BJ (cell line): ENCODE measurements around the gene SPDYE3. TPM values are rescaled to one million over a fixed set of nuclear protein-coding genes. Genes with fewer than 3 reads are reported as not detected.
"Not testable (repeated sequence)": the region's sequence is repeated elsewhere in the genome, so short reads cannot be mapped to it uniquely, and the experiment has no call there.

Source experiments
- CTCF ChIA-PET: fragments of 350-600 bp; formaldehyde crosslinking; extraction: SDS; loops from one replicate; lab custom pipeline; 2021; ENCODE audit warnings: antibody characterized with exemption, inconsistent platforms; lab: Yijun Ruan, JAX
- POLR2A ChIA-PET: fragments of 300-600 bp; sonication (Branson Sonifier 250); formaldehyde crosslinking; extraction: SDS; loops from one replicate; lab custom pipeline; 2021; ENCODE audit warnings: antibody characterized with exemption; lab: Charles Lee
- DNase-seq: peaks from one replicate; pipeline ENCODE4 v3.0.0-alpha.2; 2011; ENCODE audit warnings: low read depth
- H3K27me3 ChIP-seq: 2 replicates; pipeline ENCODE4 v1.6.0; 2011; ENCODE audit warnings: low read length; ENCODE audit not compliant: control insufficient read depth, insufficient read depth
- H3K36me3 ChIP-seq: 2 replicates; pipeline ENCODE4 v1.5.1; 2011; ENCODE audit warnings: low read length; ENCODE audit not compliant: control insufficient read depth, insufficient read depth
- H3K4me3 ChIP-seq: 2 replicates; pipeline ENCODE4 v1.5.1; 2011; ENCODE audit warnings: low read depth, mild to moderate bottlenecking, control low read depth, low read length
- polyA plus RNA-seq: library from polyadenylated mRNA; depleted of rRNA; stranded (reverse); fragments of >200 nt; gene quantifications from 2 replicates; pipeline ENCODE4 v1.2.3, GENCODE V29; 2011

The SPDYE3 gene
- polyA plus RNA-seq, 1 experiment, result not detected

GRCh38 chr7:100288258-100288657, 19.2 kb upstream of the SPDYE3 start:
- POLR2A ChIA-PET, H3K27me3 ChIP-seq, CTCF ChIA-PET, H3K4me3 ChIP-seq, H3K36me3 ChIP-seq, DNase-seq: not testable (repeated sequence)

- DNase-seq, H3K36me3 ChIP-seq, H3K4me3 ChIP-seq, H3K27me3 ChIP-seq, POLR2A ChIA-PET: not testable (repeated sequence)
- CTCF ChIA-PET, result interaction anchor here (1.4 kb wide), 1 partner anchor 20 kb away, joined by 4 read pairs; no protein-coding TSS in a partner anchor
Observed at GRCh38 chr7:100292162-100292561, 15.3 kb upstream of the SPDYE3 start.

- H3K4me3 ChIP-seq, POLR2A ChIA-PET, DNase-seq: not testable (repeated sequence)
Observed at GRCh38 chr7:100295269-100295668, 12.2 kb upstream of the SPDYE3 start.

GRCh38 chr7:100297852-100298631, 9.5 kb upstream of the SPDYE3 start:
- DNase-seq, CTCF ChIA-PET, H3K27me3 ChIP-seq, H3K36me3 ChIP-seq, H3K4me3 ChIP-seq, POLR2A ChIA-PET: not testable (repeated sequence)

More at GRCh38 chr7:100295269-100295668, 12.2 kb upstream of the SPDYE3 start:
- CTCF ChIA-PET, H3K36me3 ChIP-seq, H3K27me3 ChIP-seq: not testable (repeated sequence)

GRCh38 chr7:100298632-100298895, 8.9 kb upstream of the SPDYE3 start:
- H3K4me3 ChIP-seq, H3K27me3 ChIP-seq, POLR2A ChIA-PET, DNase-seq, H3K36me3 ChIP-seq, CTCF ChIA-PET: not testable (repeated sequence)

GRCh38 chr7:100304526-100304925, 3.0 kb upstream of the SPDYE3 start:
- H3K36me3 ChIP-seq, H3K27me3 ChIP-seq, POLR2A ChIA-PET, CTCF ChIA-PET, DNase-seq, H3K4me3 ChIP-seq: not testable (repeated sequence)

- H3K36me3 ChIP-seq, H3K27me3 ChIP-seq, POLR2A ChIA-PET, CTCF ChIA-PET, H3K4me3 ChIP-seq, DNase-seq: not testable (repeated sequence)
Observed at GRCh38 chr7:100318329-100318728, 10.8 kb downstream of the SPDYE3 start.

GRCh38 chr7:100321648-100322047, 14.1 kb downstream of the SPDYE3 start:
- POLR2A ChIA-PET, H3K36me3 ChIP-seq, CTCF ChIA-PET, H3K4me3 ChIP-seq, DNase-seq, H3K27me3 ChIP-seq: not testable (repeated sequence)

- H3K4me3 ChIP-seq, POLR2A ChIA-PET, CTCF ChIA-PET, DNase-seq, H3K27me3 ChIP-seq, H3K36me3 ChIP-seq: not testable (repeated sequence)
Observed at GRCh38 chr7:100324194-100324593, 16.7 kb downstream of the SPDYE3 start.

GRCh38 chr7:100325671-100326070, 18.2 kb downstream of the SPDYE3 start:
- H3K4me3 ChIP-seq, POLR2A ChIA-PET, H3K27me3 ChIP-seq, DNase-seq, H3K36me3 ChIP-seq, CTCF ChIA-PET: not testable (repeated sequence)

GRCh38 chr7:100326914-100327313, 19.4 kb downstream of the SPDYE3 start:
- POLR2A ChIA-PET, CTCF ChIA-PET, H3K27me3 ChIP-seq, DNase-seq, H3K4me3 ChIP-seq, H3K36me3 ChIP-seq: not testable (repeated sequence)

GRCh38 chr7:100335566-100336466, 28.3 kb downstream of the SPDYE3 start:
- CTCF ChIA-PET, POLR2A ChIA-PET, H3K36me3 ChIP-seq, H3K27me3 ChIP-seq: not testable (repeated sequence)
- DNase-seq, result peak; percentile 52
- H3K4me3 ChIP-seq, result peak overlapping the region; percentile 66
